Measurements from ENCODE around the gene GMEB2. TPM values are rescaled to one million over a fixed set of nuclear protein-coding genes. Genes with fewer than 3 reads are reported as not detected.

GMEB2 gene
- polyA plus RNA-seq, 1 of the 3 experiments (the other 2 are of a cell fraction), result 6.5 TPM

GRCh38 chr20:63661108-63661507 lies 34.2 kb upstream of the GMEB2 start:
- ChIA-PET CTCF (no interaction called here), POLR2A (no interaction called here)
- H3F3A ChIP-seq (replicated peaks; ENCODE audit: insufficient read depth), result no peaks in the 10 kb centered on the region
- DNase-seq, result no peak
- H3K4me1 ChIP-seq (ENCODE audit: control insufficient read depth in 1 of 2, insufficient read depth in 2 of 2, low read depth in 1 of 2, low read length in 1 of 2), result peaks cover 5 to 19% of the 10 kb centered on the region in 2 experiments; a peak in 2 of 4 replicates
- H3K36me3 ChIP-seq (replicated peaks in 1 of 2; ENCODE audit: control insufficient read depth in 1 of 2, insufficient read depth in 2 of 2, low read length in 1 of 2), result peaks cover 0 to 46% of the 10 kb centered on the region in 2 experiments
- H3K4me3 ChIP-seq (ENCODE audit: low read depth in 2 of 2, low read length in 1 of 2), result no peak overlapping the region
- no peaks in the 10 kb centered on the region for H4K20me1 ChIP-seq (ENCODE audit: insufficient read depth)
- TF ChIP-seq GABPA (IDR thresholded peaks at IDR 0.05; ENCODE audit: low read depth), result no peak
- TF ChIP-seq MEF2A (IDR thresholded peaks at IDR 0.05; ENCODE audit: borderline replicate concordance, low read depth), result no peak
- TF ChIP-seq RFX5 (IDR thresholded peaks at IDR 0.05; ENCODE audit: low read length), result no peak
- no peak for TF ChIP-seq TAF1 (IDR thresholded peaks at IDR 0.05; ENCODE audit: borderline replicate concordance, low read depth, low read length)
- no peak for TF ChIP-seq FOXJ3 (CRISPR knock-in tag; IDR thresholded peaks at IDR 0.05)
- TF ChIP-seq JUND (IDR thresholded peaks at IDR 0.05), result no peak
- H2AFZ ChIP-seq (ENCODE audit: low read depth), result no peak overlapping the region
- H3K79me2 ChIP-seq (ENCODE audit: insufficient read depth), result peaks cover 30% of the 10 kb centered on the region
- H3K4me2 ChIP-seq, result no peak overlapping the region
- 85% methylated on average over 18 of the region's 22 CpGs for WGBS (ENCODE audit: low lambda C conversion rate)
- no peaks in the 10 kb centered on the region for H3K27me3 ChIP-seq (ENCODE audit: insufficient read depth)
- H3K9ac ChIP-seq, result no peak overlapping the region
- no peak overlapping the region for H3K27ac ChIP-seq (ENCODE audit: low read depth in 2 of 2, low read length in 1 of 2)
- H3K9me2 ChIP-seq, result no peaks in the 10 kb centered on the region
- H3K9me3 ChIP-seq, result no peaks in the 10 kb centered on the region

DNA sequence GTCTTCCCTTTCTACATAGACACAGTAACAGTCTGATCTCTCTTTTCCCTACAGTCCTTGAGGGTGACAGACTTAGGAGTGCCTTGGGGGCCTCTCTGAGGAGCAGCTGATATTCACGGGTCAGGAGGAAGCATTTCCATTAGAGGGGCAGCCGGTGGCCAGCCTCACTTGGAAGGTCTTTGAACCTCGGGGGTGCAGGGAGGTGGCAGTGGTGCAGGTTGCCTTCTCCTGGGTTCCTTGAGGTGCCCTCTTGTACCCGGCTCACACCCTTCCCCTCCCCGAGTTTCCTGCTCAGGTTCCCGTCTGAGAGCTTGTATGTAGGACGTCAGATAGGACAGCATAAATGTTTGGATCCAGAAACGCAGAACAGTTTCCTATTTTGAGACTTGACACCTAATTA lies 33.7 kb upstream of the GMEB2 start:
- H3K9me3 ChIP-seq, result no peaks in the 10 kb centered on the region
- H3K79me2 ChIP-seq (ENCODE audit: insufficient read depth), result peaks cover 30% of the 10 kb centered on the region
- CTCF ChIA-PET, result no interaction called here
- peaks cover 5 to 19% of the 10 kb centered on the region in 2 experiments; a peak in 2 of 4 replicates for H3K4me1 ChIP-seq (ENCODE audit: control insufficient read depth in 1 of 2, insufficient read depth in 2 of 2, low read depth in 1 of 2, low read length in 1 of 2)
- no peaks in the 10 kb centered on the region for H3K27me3 ChIP-seq (ENCODE audit: insufficient read depth)
- no peaks in the 10 kb centered on the region for H4K20me1 ChIP-seq (ENCODE audit: insufficient read depth)
- H3K36me3 ChIP-seq (replicated peaks in 1 of 2; ENCODE audit: control insufficient read depth in 1 of 2, insufficient read depth in 2 of 2, low read length in 1 of 2), result peaks cover 0 to 42% of the 10 kb centered on the region in 2 experiments
- no peak overlapping the region for H3K9ac ChIP-seq
- no peak overlapping the region for H3K27ac ChIP-seq (ENCODE audit: low read depth in 2 of 2, low read length in 1 of 2)
- H3K4me3 ChIP-seq (ENCODE audit: low read depth in 2 of 2, low read length in 1 of 2), result no peak overlapping the region
- H3F3A ChIP-seq (replicated peaks; ENCODE audit: insufficient read depth), result no peaks in the 10 kb centered on the region
- H3K4me2 ChIP-seq, result no peak overlapping the region
- H3K9me2 ChIP-seq, result no peaks in the 10 kb centered on the region
- H2AFZ ChIP-seq (ENCODE audit: low read depth), result no peak overlapping the region
- POLR2A ChIA-PET, result no interaction called here
- no peak for DNase-seq
- WGBS (ENCODE audit: low lambda C conversion rate), result 66% methylated on average over 7 of the region's 8 CpGs
- TF ChIP-seq TCF12 (IDR thresholded peaks at IDR 0.05) (no peak), GABPA (IDR thresholded peaks at IDR 0.05; ENCODE audit: low read depth) (no peak), SMC3 (IDR thresholded peaks at IDR 0.05; ENCODE audit: low read depth, low read length) (no peak), ZBTB33 (IDR thresholded peaks at IDR 0.05; ENCODE audit: borderline replicate concordance, low read depth) (no peak), GATA2 (CRISPR knock-in tag; IDR thresholded peaks at IDR 0.05) (no peak), REST (IDR thresholded peaks at IDR 0.05; ENCODE audit: low read depth, low read length) (no peak), USF1 (IDR thresholded peaks at IDR 0.05; ENCODE audit: borderline replicate concordance, low read depth) (no peak), MEF2A (IDR thresholded peaks at IDR 0.05; ENCODE audit: borderline replicate concordance, low read depth) (no peak), TEAD4 (IDR thresholded peaks at IDR 0.05; ENCODE audit: borderline replicate concordance, insufficient read depth) (no peak), SIN3A (IDR thresholded peaks at IDR 0.05; ENCODE audit: borderline replicate concordance, low read depth, low read length) (no peak), MXI1 (IDR thresholded peaks at IDR 0.05; ENCODE audit: low read depth, low read length) (no peak), EZH2phosphoT487 (IDR thresholded peaks at IDR 0.05; ENCODE audit: borderline replicate concordance, low read depth) (no peak), EP300 (IDR thresholded peaks at IDR 0.05; ENCODE audit: borderline replicate concordance in 1 of 2, low read depth in 1 of 2, low read length in 1 of 2) (no peak), FOXJ3 (CRISPR knock-in tag; IDR thresholded peaks at IDR 0.05) (no peak), FOSL2 (IDR thresholded peaks at IDR 0.05; ENCODE audit: borderline replicate concordance, low read depth) (no peak), NFIC (IDR thresholded peaks at IDR 0.05; ENCODE audit: borderline replicate concordance) (no peak)
- TF ChIP-seq, protein P1, sequence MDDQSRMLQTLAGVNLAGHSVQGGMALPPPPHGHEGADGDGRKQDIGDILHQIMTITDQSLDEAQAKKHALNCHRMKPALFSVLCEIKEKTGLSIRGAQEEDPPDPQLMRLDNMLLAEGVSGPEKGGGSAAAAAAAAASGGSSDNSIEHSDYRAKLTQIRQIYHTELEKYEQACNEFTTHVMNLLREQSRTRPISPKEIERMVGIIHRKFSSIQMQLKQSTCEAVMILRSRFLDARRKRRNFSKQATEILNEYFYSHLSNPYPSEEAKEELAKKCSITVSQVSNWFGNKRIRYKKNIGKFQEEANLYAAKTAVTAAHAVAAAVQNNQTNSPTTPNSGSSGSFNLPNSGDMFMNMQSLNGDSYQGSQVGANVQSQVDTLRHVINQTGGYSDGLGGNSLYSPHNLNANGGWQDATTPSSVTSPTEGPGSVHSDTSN (IDR thresholded peaks at IDR 0.05), result no peak
